Breast epithelium (tissue), 4 donors: Measurements from ENCODE around the gene NDUFA5. TPM values are rescaled to one million over a fixed set of nuclear protein-coding genes. Genes with fewer than 3 reads are reported as not detected.

Source experiments
- DNase-seq, 2 donors: peaks; one replicate each; pipeline ENCODE4 v3.0.0-alpha.2; 2019; ENCODE audit warnings: low spot score in 2 of 2
- H3K27ac ChIP-seq, 2 donors: fragments of 200-600 bp; sonication (generic) in 1 of 2; one replicate each; pipeline ENCODE4 v1.5.1; 2016 to 2019; ENCODE audit warnings: mild to moderate bottlenecking in 1 of 2
- H3K27me3 ChIP-seq, 2 donors: fragments of 200-600 bp; sonication (generic) in 1 of 2; one replicate each; pipeline versions ENCODE4 v1.5.1 to v1.6.0; 2017 to 2019; ENCODE audit warnings: control low read depth in 1 of 2, mild to moderate bottlenecking in 1 of 2
- H3K36me3 ChIP-seq: fragments of 200-600 bp; one replicate; pipeline ENCODE4 v1.5.1; 2019
- H3K4me1 ChIP-seq, 2 donors: fragments of 200-600 bp; sonication (generic); one replicate each; pipeline ENCODE4 v1.5.1; 2016 to 2019; ENCODE audit warnings: control low read depth in 1 of 2
- H3K4me3 ChIP-seq, 3 donors: fragments of 200-600 bp; sonication (generic); 1 replicate in 2 of 3; 2 replicates in 1 of 3; pipeline ENCODE4 v1.5.1; 2016 to 2019; ENCODE audit warnings: mild to moderate bottlenecking in 3 of 3, moderate library complexity in 2 of 3
- H3K9me3 ChIP-seq, 2 donors: fragments of 200-600 bp; sonication (generic) in 1 of 2; one replicate each; pipeline ENCODE4 v1.5.1; 2016 to 2019; ENCODE audit warnings: control low read depth in 1 of 2
- POLR2A ChIP-seq: fragments of 450-650 bp; IDR thresholded peaks from one replicate; pipeline ENCODE4 v1.6.1; 2016; ENCODE audit warnings: antibody characterized with exemption, mild to moderate bottlenecking, moderate library complexity
- POLR2AphosphoS5 ChIP-seq, 3 donors: sonication (generic); formaldehyde crosslinking; IDR thresholded peaks; one replicate each; pipeline ENCODE4 v1.6.1; 2017; ENCODE audit warnings: antibody characterized with exemption in 3 of 3
- intact Hi-C: fragments of 100-400 bp; cut with DNase I; formaldehyde crosslinking; loops from one replicate; pipeline ENCODE4 v1.15.1; 2023; ENCODE audit warnings: low total_unique reads
- total RNA-seq, 3 donors: library from RNA; depleted of rRNA; stranded (reverse); fragments of >200 nt; gene quantifications; one replicate each; pipeline ENCODE4 v1.1.0, GENCODE V29; 2016
- TF ChIP-seq, protein P1 (sequence below), 3 donors: fragments of 450-650 bp; IDR thresholded peaks; one replicate each; pipeline ENCODE4 v1.5.1; 2016 to 2017; ENCODE audit warnings: antibody characterized with exemption in 3 of 3, mild to moderate bottlenecking in 3 of 3, moderate library complexity in 3 of 3

NDUFA5 gene
- total RNA-seq, 3 donors from 2014 or later, result 34.9 to 73.3 (median 43.3) TPM

DNA sequence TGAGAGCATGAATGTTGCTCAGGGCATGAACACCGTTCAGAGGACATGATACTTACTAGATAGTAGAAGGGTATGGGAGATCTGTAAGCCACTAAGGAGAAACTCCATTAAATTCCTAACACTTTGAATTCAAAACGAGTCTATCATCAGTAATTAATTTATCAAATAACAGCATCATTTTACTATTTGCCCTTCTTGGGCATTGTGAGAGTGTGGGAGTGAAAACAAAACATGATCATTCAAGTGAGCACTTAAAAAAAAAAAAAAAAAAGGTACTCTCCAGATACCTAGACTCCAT, 23.5 kb upstream of the NDUFA5 start:
- Histone ChIP-seq H3K9me3 (no peaks in the 10 kb centered on the region), H3K27ac (no peak overlapping the region), H3K36me3 (no peaks in the 10 kb centered on the region), H3K4me1 (no peaks in the 10 kb centered on the region), H3K4me3 (no peak overlapping the region), H3K27me3 (no peaks in the 10 kb centered on the region)
- intact Hi-C loops, result no loop called here
- DNase-seq, result no peak
- TF ChIP-seq, protein P1, sequence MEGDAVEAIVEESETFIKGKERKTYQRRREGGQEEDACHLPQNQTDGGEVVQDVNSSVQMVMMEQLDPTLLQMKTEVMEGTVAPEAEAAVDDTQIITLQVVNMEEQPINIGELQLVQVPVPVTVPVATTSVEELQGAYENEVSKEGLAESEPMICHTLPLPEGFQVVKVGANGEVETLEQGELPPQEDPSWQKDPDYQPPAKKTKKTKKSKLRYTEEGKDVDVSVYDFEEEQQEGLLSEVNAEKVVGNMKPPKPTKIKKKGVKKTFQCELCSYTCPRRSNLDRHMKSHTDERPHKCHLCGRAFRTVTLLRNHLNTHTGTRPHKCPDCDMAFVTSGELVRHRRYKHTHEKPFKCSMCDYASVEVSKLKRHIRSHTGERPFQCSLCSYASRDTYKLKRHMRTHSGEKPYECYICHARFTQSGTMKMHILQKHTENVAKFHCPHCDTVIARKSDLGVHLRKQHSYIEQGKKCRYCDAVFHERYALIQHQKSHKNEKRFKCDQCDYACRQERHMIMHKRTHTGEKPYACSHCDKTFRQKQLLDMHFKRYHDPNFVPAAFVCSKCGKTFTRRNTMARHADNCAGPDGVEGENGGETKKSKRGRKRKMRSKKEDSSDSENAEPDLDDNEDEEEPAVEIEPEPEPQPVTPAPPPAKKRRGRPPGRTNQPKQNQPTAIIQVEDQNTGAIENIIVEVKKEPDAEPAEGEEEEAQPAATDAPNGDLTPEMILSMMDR (IDR thresholded peaks at IDR 0.05), result peak in 1 of 3 donors; percentile 2
- no peak for TF ChIP-seq POLR2AphosphoS5 (IDR thresholded peaks at IDR 0.05)
- no peak for TF ChIP-seq POLR2A

DNA sequence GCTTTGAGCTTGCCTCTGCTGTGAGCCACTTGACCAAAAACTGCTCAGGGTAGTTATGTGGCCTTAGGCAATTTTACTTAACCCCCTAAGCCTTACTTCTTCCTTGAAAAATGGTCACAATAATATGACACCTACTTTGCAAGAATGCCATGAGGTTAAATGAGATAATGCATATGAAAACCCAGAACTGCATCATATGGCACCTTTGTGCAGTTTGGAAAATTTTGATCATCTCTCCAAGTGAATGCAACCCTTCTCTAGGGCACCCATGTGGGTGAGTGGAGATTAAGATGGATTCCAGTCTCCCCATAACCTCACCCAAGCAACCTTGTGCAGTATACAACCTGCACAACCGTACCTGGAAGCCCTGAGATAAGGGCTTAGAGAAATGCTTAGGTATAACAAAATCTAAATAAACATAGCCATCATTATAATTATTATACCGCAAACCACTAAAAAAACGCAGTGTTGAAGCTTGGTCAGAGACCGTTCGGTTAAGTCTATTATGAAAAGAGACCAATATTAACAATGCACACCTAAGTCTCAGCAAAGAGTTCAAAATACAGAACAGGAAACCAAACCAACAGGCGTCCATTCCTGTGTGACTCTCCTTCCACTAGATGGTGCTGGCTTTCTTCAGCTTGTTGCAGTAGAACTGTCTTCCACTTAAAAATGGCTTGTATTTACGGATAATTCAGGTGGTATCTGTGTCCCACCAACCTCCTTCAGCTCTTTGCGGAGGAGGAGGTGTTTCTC, 23.0 kb upstream of the NDUFA5 start:
- no peaks in the 10 kb centered on the region for H3K27me3 ChIP-seq
- TF ChIP-seq, protein P1 (IDR thresholded peaks at IDR 0.05), result peak in 2 of 3 donors; percentile 56 to 59
- no peak for TF ChIP-seq POLR2AphosphoS5 (IDR thresholded peaks at IDR 0.05)
- no peak for TF ChIP-seq POLR2A
- intact Hi-C loops, result no loop called here
- H3K27ac ChIP-seq, result no peak overlapping the region
- no peak for DNase-seq
- no peak overlapping the region for H3K4me3 ChIP-seq
- H3K4me1 ChIP-seq, result no peaks in the 10 kb centered on the region
- no peaks in the 10 kb centered on the region for H3K9me3 ChIP-seq
- no peaks in the 10 kb centered on the region for H3K36me3 ChIP-seq

DNA sequence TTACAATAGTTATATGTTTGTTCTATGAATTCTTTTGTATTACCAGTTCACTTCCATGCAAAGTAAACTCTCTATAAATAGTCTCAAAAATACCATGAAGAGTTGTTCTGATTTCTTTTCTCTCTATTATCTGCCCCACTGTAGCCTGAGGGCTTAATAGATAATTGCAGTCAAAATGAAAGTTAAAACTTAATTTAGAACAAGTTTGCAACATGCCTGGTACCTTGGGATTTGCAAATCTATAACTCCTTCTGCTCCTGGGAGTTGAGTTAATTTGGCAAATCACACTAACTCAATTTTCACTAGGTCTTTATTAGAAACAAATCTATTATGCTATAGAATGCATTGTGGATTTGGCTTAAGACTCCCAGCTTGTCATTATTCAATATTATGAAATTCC, 21.8 kb upstream of the NDUFA5 start:
- intact Hi-C loops, result no loop called here
- no peak for DNase-seq
- no peaks in the 10 kb centered on the region for H3K36me3 ChIP-seq
- no peaks in the 10 kb centered on the region for H3K4me1 ChIP-seq
- no peak overlapping the region for H3K27ac ChIP-seq
- H3K27me3 ChIP-seq, result no peaks in the 10 kb centered on the region
- TF ChIP-seq POLR2AphosphoS5 (IDR thresholded peaks at IDR 0.05), result no peak
- TF ChIP-seq, protein P1 (IDR thresholded peaks at IDR 0.05), result no peak
- no peak for TF ChIP-seq POLR2A
- no peaks in the 10 kb centered on the region for H3K9me3 ChIP-seq
- no peak overlapping the region for H3K4me3 ChIP-seq

DNA sequence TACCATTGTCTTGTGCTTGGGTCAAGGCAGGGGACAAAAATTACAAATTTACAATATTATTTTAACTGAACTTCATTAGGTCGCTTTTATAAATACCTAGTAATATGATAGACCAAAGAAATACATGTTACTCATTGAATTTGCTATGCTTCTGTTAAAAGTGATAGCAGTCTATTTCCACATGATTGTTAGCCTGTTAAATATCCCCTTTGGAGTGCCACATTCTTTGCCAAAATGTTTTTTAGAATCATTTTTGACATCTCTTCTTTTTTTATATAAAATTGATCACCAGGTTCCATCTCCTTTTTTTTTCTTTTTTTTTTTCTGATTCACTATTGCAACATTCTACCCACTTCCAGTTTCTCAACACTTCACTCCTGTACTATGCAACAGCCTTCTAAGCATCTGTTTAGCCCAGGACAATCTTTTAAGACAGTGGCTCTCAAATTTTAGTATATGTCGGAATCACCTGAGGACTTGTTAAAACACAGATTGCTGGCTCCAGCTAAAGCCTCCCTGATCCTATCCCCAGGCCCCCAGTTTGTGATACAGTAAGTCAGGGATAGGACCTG, 16.4 kb upstream of the NDUFA5 start:
- TF ChIP-seq, protein P1 (IDR thresholded peaks at IDR 0.05), result no peak
- TF ChIP-seq POLR2A, result no peak
- no peaks in the 10 kb centered on the region for H3K4me1 ChIP-seq
- DNase-seq, result no peak
- H3K9me3 ChIP-seq, result no peaks in the 10 kb centered on the region
- no peak overlapping the region for H3K4me3 ChIP-seq
- H3K27me3 ChIP-seq, result no peaks in the 10 kb centered on the region
- intact Hi-C loops, result no loop called here
- H3K36me3 ChIP-seq, result no peaks in the 10 kb centered on the region
- no peak overlapping the region for H3K27ac ChIP-seq

DNA sequence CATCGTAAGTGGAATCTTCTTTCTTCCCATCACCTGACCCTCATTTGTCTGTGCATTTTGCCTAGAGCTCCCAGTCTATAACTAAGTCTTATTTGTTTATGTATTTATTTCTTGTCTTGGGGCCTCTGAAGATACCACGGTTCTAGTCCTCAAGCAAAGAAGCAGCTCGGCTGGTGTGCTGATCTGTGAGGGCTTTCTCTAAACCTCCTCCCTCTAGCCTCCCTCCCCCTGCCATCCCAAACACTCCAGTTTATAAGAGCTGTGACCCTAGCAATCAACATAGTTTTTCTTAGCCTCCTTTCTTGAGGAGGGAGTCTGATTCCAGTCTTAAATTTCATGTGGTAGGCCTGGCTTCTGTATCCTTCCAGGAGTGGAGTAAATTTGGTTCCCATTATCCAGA, 15.7 kb upstream of the NDUFA5 start:
- DNase-seq, result no peak
- no peaks in the 10 kb centered on the region for H3K27me3 ChIP-seq
- no peaks in the 10 kb centered on the region for H3K36me3 ChIP-seq
- H3K9me3 ChIP-seq, result no peaks in the 10 kb centered on the region
- H3K4me1 ChIP-seq, result no peaks in the 10 kb centered on the region
- H3K27ac ChIP-seq, result no peak overlapping the region
- H3K4me3 ChIP-seq, result no peak overlapping the region
- TF ChIP-seq, protein P1 (IDR thresholded peaks at IDR 0.05), result no peak
- no peak for TF ChIP-seq POLR2A
- TF ChIP-seq POLR2AphosphoS5 (IDR thresholded peaks at IDR 0.05), result no peak
- intact Hi-C loops, result no loop called here
